NT2/D1 (cell line): ENCODE results near the gene ATP6AP2.

Experiments used
- DNase-seq: peaks from one replicate; pipeline ENCODE4 v3.0.0-alpha.2; 2011; ENCODE audit warnings: low read depth, low spot score
- H3K27me3 ChIP-seq: 2 replicates; pipeline ENCODE4 v1.6.0; 2011; ENCODE audit warnings: mild to moderate bottlenecking; ENCODE audit not compliant: insufficient read length, insufficient read depth
- H3K36me3 ChIP-seq: 2 replicates; pipeline ENCODE4 v1.6.1; 2011; ENCODE audit warnings: mild to moderate bottlenecking, low read length, mixed read lengths; ENCODE audit not compliant: insufficient read depth, insufficient read length
- H3K4me1 ChIP-seq: 2 replicates; pipeline ENCODE4 v1.5.1; 2011; ENCODE audit not compliant: insufficient read depth, insufficient read length
- H3K4me3 ChIP-seq: 2 replicates; pipeline ENCODE4 v1.5.1; 2011; ENCODE audit warnings: low read depth; ENCODE audit not compliant: insufficient read length
- H3K9ac ChIP-seq: 2 replicates; pipeline ENCODE4 v1.6.0; 2011; ENCODE audit warnings: low read depth; ENCODE audit not compliant: insufficient read length
- H3K9me3 ChIP-seq: 2 replicates; pipeline ENCODE4 v1.5.1; 2011; ENCODE audit warnings: mild to moderate bottlenecking, low read length; ENCODE audit not compliant: insufficient read depth
- SUZ12 ChIP-seq: IDR thresholded peaks from 2 replicates; pipeline ENCODE4 v1.6.1; 2011; ENCODE audit not compliant: insufficient read length, insufficient read depth; ENCODE audit errors: extremely low read depth
- YY1 ChIP-seq: IDR thresholded peaks from 2 replicates; pipeline ENCODE4 v1.6.1; 2011; ENCODE audit not compliant: insufficient read length, insufficient read depth
- ZNF274 ChIP-seq: IDR thresholded peaks from 2 replicates; pipeline ENCODE4 v1.6.1; 2011; ENCODE audit warnings: mild to moderate bottlenecking, low read depth, low read length

ATP6AP2 gene

DNA sequence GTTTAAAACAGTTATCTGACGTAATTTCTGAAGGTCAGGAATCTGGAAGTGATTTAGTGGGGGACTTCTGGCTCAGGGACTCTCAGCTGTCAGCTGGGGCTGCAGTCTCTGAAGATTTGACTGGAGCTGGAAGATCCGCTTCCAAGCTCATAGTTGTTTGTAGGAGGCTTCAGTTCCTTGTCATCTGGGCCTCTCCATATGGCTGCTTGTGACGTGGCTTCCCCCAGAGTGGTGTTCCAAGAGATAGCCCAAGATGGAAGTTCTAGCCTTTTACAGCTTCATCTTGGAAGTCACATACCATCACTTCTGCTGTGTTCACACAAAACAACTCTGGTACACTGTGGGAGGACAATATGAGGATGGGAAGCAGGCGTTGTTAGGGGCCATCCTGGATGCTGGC lies 44.5 kb downstream of the ATP6AP2 start:
- Histone ChIP-seq H3K27me3 (no peaks in the 10 kb centered on the region), H3K9me3 (no peaks in the 10 kb centered on the region), H3K9ac (no peak overlapping the region), H3K4me3 (no peak overlapping the region), H3K4me1 (peaks cover 5% of the 10 kb centered on the region), H3K36me3 (peaks cover 29% of the 10 kb centered on the region)
- DNase-seq: no peak
- no peak for TF ChIP-seq SUZ12
- TF ChIP-seq ZNF274: no peak
- no peak for TF ChIP-seq YY1

DNA sequence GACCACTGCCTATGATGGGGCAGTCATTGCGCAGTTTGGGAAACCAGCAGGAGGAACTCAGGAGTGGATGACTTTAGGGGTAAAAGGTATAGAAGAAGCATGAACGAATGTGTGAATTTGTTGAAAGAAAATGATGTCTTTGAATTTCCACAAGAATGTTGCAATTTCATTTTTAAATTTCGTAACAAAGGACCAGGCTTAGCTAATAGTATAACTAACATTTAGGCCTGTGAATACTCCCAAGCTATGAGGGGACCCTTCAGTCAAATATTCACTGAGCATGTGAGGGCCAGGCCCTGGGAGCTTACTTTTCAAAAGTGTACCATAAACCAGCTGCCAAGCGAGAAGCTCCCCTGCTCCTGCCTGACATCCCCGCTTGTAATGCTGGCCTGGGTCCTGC lies 47.7 kb downstream of the ATP6AP2 start:
- Histone ChIP-seq H3K9me3 (no peaks in the 10 kb centered on the region), H3K4me3 (no peak overlapping the region), H3K9ac (no peak overlapping the region), H3K27me3 (no peaks in the 10 kb centered on the region), H3K36me3 (peaks cover 51% of the 10 kb centered on the region), H3K4me1 (peaks cover 2% of the 10 kb centered on the region)
- TF ChIP-seq SUZ12: no peak
- TF ChIP-seq ZNF274: no peak
- no peak for TF ChIP-seq YY1
- DNase-seq: no peak

DNA sequence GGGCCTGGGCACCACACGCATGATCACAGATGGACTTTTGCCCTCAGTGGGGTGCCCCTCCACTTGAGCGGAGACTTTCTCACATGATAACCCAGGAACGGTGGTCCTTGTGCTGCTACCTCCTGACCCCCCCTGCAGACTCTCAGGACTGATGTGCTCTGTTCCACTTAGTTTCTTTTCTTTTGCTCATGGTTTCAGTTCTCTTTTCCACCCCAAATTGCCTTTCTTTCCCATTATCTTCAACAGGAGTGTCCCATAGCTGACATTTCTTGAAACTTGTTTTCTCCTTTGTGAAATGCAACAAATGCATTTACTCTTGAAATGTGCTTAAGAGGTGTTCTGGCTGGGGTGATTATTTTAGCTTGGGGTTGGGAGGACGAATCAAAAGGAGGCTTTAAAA lies 51.4 kb downstream of the ATP6AP2 start:
- H3K9me3 ChIP-seq: no peaks in the 10 kb centered on the region
- peaks cover 88% of the 10 kb centered on the region for H3K36me3 ChIP-seq
- no peaks in the 10 kb centered on the region for H3K4me1 ChIP-seq
- H3K4me3 ChIP-seq: no peak overlapping the region
- H3K9ac ChIP-seq: no peak overlapping the region
- no peak for TF ChIP-seq YY1
- no peak for TF ChIP-seq SUZ12
- no peak for TF ChIP-seq ZNF274
- no peak for DNase-seq
- H3K27me3 ChIP-seq: no peaks in the 10 kb centered on the region

GRCh38 chrX:40637687-40638086 lies 56.9 kb downstream of the ATP6AP2 start:
- no peak for TF ChIP-seq ZNF274
- TF ChIP-seq SUZ12: no peak
- TF ChIP-seq YY1: no peak
- H3K4me1 ChIP-seq: no peaks in the 10 kb centered on the region
- H3K9ac ChIP-seq: no peak overlapping the region
- peaks cover 85% of the 10 kb centered on the region for H3K36me3 ChIP-seq
- no peaks in the 10 kb centered on the region for H3K9me3 ChIP-seq
- no peaks in the 10 kb centered on the region for H3K27me3 ChIP-seq
- H3K4me3 ChIP-seq: no peak overlapping the region
- no peak for DNase-seq

GRCh38 chrX:40644176-40644575 lies 63.4 kb downstream of the ATP6AP2 start:
- DNase-seq: no peak
- H3K9me3 ChIP-seq: no peaks in the 10 kb centered on the region
- H3K4me1 ChIP-seq: no peaks in the 10 kb centered on the region
- no peak overlapping the region for H3K9ac ChIP-seq
- peaks cover 43% of the 10 kb centered on the region for H3K36me3 ChIP-seq
- no peaks in the 10 kb centered on the region for H3K27me3 ChIP-seq
- TF ChIP-seq YY1 (no peak), SUZ12 (no peak), ZNF274 (no peak)
- H3K4me3 ChIP-seq: no peak overlapping the region

- Histone ChIP-seq H3K4me3 (no peak overlapping the region), H3K9ac (no peak overlapping the region), H3K27me3 (no peaks in the 10 kb centered on the region), H3K36me3 (peaks cover 40% of the 10 kb centered on the region), H3K9me3 (no peaks in the 10 kb centered on the region), H3K4me1 (no peaks in the 10 kb centered on the region)
- DNase-seq: no peak
- no peak for TF ChIP-seq YY1
- TF ChIP-seq SUZ12: no peak
- no peak for TF ChIP-seq ZNF274
These were observed 64.1 kb downstream of the ATP6AP2 start for GRCh38 chrX:40644821-40645358.

GRCh38 chrX:40646489-40647306 lies 65.9 kb downstream of the ATP6AP2 start:
- Histone ChIP-seq H3K4me3 (peak overlapping the region; percentile 69), H3K9ac (peak overlapping the region; percentile 93), H3K27me3 (no peaks in the 10 kb centered on the region), H3K36me3 (peaks cover 49% of the 10 kb centered on the region), H3K4me1 (no peaks in the 10 kb centered on the region), H3K9me3 (no peaks in the 10 kb centered on the region)
- DNase-seq: peak; percentile 6
- TF ChIP-seq YY1: no peak
- TF ChIP-seq SUZ12: no peak
- no peak for TF ChIP-seq ZNF274
